ENCODE data around the gene TCF7L2. TPM values are rescaled to one million over a fixed set of nuclear protein-coding genes. Genes with fewer than 3 reads are reported as not detected.

Gene TCF7L2
- total and polyA plus RNA-seq, 4 donors, result 9.1 to 32.3 (median 21.4) TPM

DNA sequence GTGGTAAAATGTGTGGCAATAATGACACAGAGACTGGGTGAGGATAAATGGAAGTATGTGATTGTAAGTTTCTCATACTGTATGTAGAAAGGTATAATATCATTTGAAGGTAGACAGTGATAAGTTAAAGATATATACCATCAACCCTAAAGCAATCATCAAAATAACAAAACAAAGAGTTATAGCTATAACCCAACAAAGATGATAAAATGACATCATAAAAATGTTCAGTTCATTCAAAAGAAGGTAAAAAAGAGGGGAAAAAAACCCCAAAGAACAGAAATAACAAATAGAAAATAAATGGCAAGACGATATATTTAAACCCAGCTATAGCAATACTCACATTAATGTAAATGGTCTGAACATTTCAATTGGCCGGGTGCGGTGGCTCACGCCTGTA is 17.4 kb upstream of the TCF7L2 start:
- TF ChIP-seq, protein P1, sequence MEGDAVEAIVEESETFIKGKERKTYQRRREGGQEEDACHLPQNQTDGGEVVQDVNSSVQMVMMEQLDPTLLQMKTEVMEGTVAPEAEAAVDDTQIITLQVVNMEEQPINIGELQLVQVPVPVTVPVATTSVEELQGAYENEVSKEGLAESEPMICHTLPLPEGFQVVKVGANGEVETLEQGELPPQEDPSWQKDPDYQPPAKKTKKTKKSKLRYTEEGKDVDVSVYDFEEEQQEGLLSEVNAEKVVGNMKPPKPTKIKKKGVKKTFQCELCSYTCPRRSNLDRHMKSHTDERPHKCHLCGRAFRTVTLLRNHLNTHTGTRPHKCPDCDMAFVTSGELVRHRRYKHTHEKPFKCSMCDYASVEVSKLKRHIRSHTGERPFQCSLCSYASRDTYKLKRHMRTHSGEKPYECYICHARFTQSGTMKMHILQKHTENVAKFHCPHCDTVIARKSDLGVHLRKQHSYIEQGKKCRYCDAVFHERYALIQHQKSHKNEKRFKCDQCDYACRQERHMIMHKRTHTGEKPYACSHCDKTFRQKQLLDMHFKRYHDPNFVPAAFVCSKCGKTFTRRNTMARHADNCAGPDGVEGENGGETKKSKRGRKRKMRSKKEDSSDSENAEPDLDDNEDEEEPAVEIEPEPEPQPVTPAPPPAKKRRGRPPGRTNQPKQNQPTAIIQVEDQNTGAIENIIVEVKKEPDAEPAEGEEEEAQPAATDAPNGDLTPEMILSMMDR (IDR thresholded peaks at IDR 0.05; ENCODE audit: control extremely low read depth, extremely low read depth), result no peak
- Histone ChIP-seq H3K9ac (ENCODE audit: insufficient read depth in 1 of 2, low read length in 2 of 2) (no peak overlapping the region), H3K4me1 (ENCODE audit: control insufficient read depth in 5 of 5, insufficient read depth in 5 of 5, low read length in 5 of 5) (no peaks in the 10 kb centered on the region), H3K36me3 (ENCODE audit: control insufficient read depth in 4 of 4, insufficient read depth in 4 of 4, low read length in 4 of 4) (no peaks in the 10 kb centered on the region), H3K9me3 (ENCODE audit: control insufficient read depth in 4 of 4, insufficient read depth in 3 of 4, low read length in 3 of 4) (peaks cover 0 to 5% (median 3%) of the 10 kb centered on the region in 4 donors), H3K27me3 (ENCODE audit: control insufficient read depth in 3 of 3, insufficient read depth in 3 of 3, low read length in 2 of 3) (no peaks in the 10 kb centered on the region), H3K27ac (ENCODE audit: low read depth in 1 of 2, low read length in 1 of 2) (no peak overlapping the region), H3K4me3 (no peak overlapping the region)
- ATAC-seq (ENCODE audit: insufficient read depth, low FRiP score) (no peak), DNase-seq (no peak)
- 96 to 99% methylated on average over 4 of the region's 4 CpGs for WGBS, 2 donors

DNA sequence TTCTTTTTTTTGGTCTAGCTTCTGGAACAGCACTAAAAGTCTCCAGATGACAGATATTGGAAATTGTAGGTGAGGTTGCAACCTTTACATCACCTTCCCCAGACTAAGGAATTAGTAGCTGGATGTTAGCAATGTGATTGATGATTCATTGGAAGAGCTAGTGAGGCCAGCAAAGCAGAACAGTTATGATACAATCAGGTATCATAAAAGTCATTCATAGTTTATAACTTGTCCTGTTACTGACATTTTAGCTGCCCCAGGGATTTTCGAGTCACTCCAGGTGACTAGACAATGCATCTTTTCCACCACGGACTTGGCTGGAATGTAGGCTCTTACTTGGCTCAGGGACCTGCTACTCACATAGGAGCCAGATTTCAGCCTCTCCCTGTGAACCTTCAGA is 15.9 kb upstream of the TCF7L2 start:
- Histone ChIP-seq H3K4me3 (no peak overlapping the region), H3K9ac (ENCODE audit: insufficient read depth in 1 of 2, low read length in 2 of 2) (no peak overlapping the region), H3K9me3 (ENCODE audit: control insufficient read depth in 4 of 4, insufficient read depth in 3 of 4, low read length in 3 of 4) (peaks cover 0 to 5% (median 3%) of the 10 kb centered on the region in 4 donors), H3K27ac (ENCODE audit: low read depth in 1 of 2, low read length in 1 of 2) (no peak overlapping the region), H3K4me1 (ENCODE audit: control insufficient read depth in 5 of 5, insufficient read depth in 5 of 5, low read length in 5 of 5) (no peaks in the 10 kb centered on the region), H3K36me3 (ENCODE audit: control insufficient read depth in 4 of 4, insufficient read depth in 4 of 4, low read length in 4 of 4) (no peaks in the 10 kb centered on the region), H3K27me3 (ENCODE audit: control insufficient read depth in 3 of 3, insufficient read depth in 3 of 3, low read length in 2 of 3) (no peaks in the 10 kb centered on the region)
- DNase-seq (no peak), ATAC-seq (ENCODE audit: insufficient read depth, low FRiP score) (no peak)
- 80 to 94% methylated on average over 2 of the region's 2 CpGs for WGBS, 2 donors
- TF ChIP-seq, protein P1 (IDR thresholded peaks at IDR 0.05; ENCODE audit: control extremely low read depth, extremely low read depth), result no peak

DNA sequence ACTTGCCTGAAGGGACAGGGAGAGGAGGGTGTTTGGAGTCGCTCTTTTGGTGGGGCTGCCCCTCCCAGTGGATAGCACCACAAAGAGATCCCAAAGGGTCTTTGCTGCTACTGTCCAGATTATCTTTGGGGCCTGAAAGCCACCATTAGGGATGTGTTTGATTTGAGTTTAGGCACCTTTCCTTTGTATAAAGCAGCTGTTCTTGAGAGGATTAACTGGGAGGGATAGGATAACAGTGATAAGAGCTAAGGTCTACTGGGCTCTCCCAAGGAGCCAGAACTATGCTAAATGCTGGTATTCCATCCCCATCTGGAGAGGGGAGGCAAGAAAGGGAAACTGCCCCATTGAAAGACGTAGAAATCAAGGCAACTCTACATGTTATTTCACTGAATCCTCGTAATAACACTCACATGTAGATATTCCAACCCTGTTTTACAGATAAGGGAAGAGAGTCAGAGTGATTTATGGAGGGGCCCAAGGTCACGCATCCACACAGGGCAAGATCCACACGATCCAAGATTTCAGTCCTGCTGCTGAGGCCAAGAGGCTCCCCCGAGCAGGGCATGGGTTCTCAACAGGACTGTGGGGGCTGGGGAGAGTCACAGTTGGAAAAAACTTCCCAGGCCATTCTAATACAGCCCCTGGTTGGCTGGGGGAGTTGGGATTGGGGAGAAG is 11.1 kb upstream of the TCF7L2 start:
- Histone ChIP-seq H3K9me3 (ENCODE audit: control insufficient read depth in 4 of 4, insufficient read depth in 3 of 4, low read length in 3 of 4) (no peaks in the 10 kb centered on the region), H3K4me1 (ENCODE audit: control insufficient read depth in 5 of 5, insufficient read depth in 5 of 5, low read length in 5 of 5) (no peaks in the 10 kb centered on the region), H3K27me3 (ENCODE audit: control insufficient read depth in 3 of 3, insufficient read depth in 3 of 3, low read length in 2 of 3) (no peaks in the 10 kb centered on the region), H3K4me3 (no peak overlapping the region), H3K9ac (ENCODE audit: insufficient read depth in 1 of 2, low read length in 2 of 2) (no peak overlapping the region), H3K36me3 (ENCODE audit: control insufficient read depth in 4 of 4, insufficient read depth in 4 of 4, low read length in 4 of 4) (no peaks in the 10 kb centered on the region), H3K27ac (ENCODE audit: low read depth in 1 of 2, low read length in 1 of 2) (no peak overlapping the region)
- 87 to 93% methylated on average over 6 of the region's 6 CpGs for WGBS, 2 donors
- TF ChIP-seq, protein P1 (IDR thresholded peaks at IDR 0.05; ENCODE audit: control extremely low read depth, extremely low read depth), result no peak
- no peak for DNase-seq
- ATAC-seq (ENCODE audit: insufficient read depth, low FRiP score), result no peak

DNA sequence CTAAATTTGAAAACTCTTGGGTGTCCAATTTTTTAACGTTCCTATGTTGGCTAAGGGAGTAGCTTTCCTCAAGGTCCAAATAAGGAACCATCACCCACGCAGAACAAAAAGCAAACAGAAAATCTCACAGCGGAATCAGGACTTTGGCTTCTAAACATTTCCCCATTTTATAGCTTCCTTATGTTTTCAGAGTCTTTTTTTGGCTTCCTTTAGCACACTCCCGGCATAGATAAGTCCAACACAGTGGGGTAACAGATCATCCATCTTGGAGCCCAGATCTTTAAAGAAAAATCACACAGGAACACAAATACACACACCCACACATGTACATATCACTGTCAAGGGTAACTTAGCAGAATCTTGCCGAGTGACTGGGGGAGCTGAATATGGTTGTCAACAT is 4.2 kb upstream of the TCF7L2 start:
- no peak overlapping the region for H3K27ac ChIP-seq (ENCODE audit: low read depth in 1 of 2, low read length in 1 of 2)
- DNase-seq (peak in 2 of 3 donors; percentile 67 to 74), ATAC-seq (ENCODE audit: insufficient read depth, low FRiP score) (no peak)
- H3K9me3 ChIP-seq (ENCODE audit: control insufficient read depth in 4 of 4, insufficient read depth in 3 of 4, low read length in 3 of 4), result no peaks in the 10 kb centered on the region
- TF ChIP-seq, protein P1 (IDR thresholded peaks at IDR 0.05; ENCODE audit: control extremely low read depth, extremely low read depth), result no peak
- peak overlapping the region in 1 of 2 donors; percentile 2 for H3K9ac ChIP-seq (ENCODE audit: insufficient read depth in 1 of 2, low read length in 2 of 2)
- no peaks in the 10 kb centered on the region for H3K27me3 ChIP-seq (ENCODE audit: control insufficient read depth in 3 of 3, insufficient read depth in 3 of 3, low read length in 2 of 3)
- H3K36me3 ChIP-seq (ENCODE audit: control insufficient read depth in 4 of 4, insufficient read depth in 4 of 4, low read length in 4 of 4), result no peaks in the 10 kb centered on the region
- 37 to 43% methylated on average over 5 of the region's 5 CpGs for WGBS, 2 donors
- H3K4me3 ChIP-seq, result no peak overlapping the region
- H3K4me1 ChIP-seq (ENCODE audit: control insufficient read depth in 5 of 5, insufficient read depth in 5 of 5, low read length in 5 of 5), result peaks cover 3 to 23% (median 11%) of the 10 kb centered on the region in 5 donors
